ENCODE measurements around the gene KRTAP10-4.

Gene KRTAP10-4

GRCh38 chr21:44612029-44612486 lies 38.5 kb downstream of the KRTAP10-4 start, which contains the start of gene KRTAP10-8:
Gene KRTAP10-8 (plus strand): TSS chr21:44612079. CDS start chr21:44612101, 22 bp downstream.
- Histone ChIP-seq H3K4me3 (ENCODE audit: low read length) (no peak within 1 kb of the TSS), H3K36me3 (ENCODE audit: insufficient read depth, low read length) (no peaks in the 10 kb centered on the region), H3K4me1 (ENCODE audit: control insufficient read depth, insufficient read depth, low read length) (no peaks in the 10 kb centered on the region), H3K9me3 (replicated peaks; ENCODE audit: low read length) (peaks cover 3% of the 10 kb centered on the region), H3K4me2 (ENCODE audit: low read length) (no peak within 1 kb of the TSS), H3K9ac (ENCODE audit: low read depth, low read length) (no peak within 1 kb of the TSS), H3K27me3 (ENCODE audit: control insufficient read depth, insufficient read depth, low read length) (peaks cover 22% of the 10 kb centered on the region)

GRCh38 chr21:44612669-44613229 lies 39.2 kb downstream of the KRTAP10-4 start:
- Histone ChIP-seq H3K4me3 (ENCODE audit: low read length) (no peak overlapping the region), H3K27me3 (ENCODE audit: control insufficient read depth, insufficient read depth, low read length) (peaks cover 28% of the 10 kb centered on the region), H3K9ac (ENCODE audit: low read depth, low read length) (no peak overlapping the region), H3K4me1 (ENCODE audit: control insufficient read depth, insufficient read depth, low read length) (no peaks in the 10 kb centered on the region), H3K36me3 (ENCODE audit: insufficient read depth, low read length) (no peaks in the 10 kb centered on the region), H3K4me2 (ENCODE audit: low read length) (no peak overlapping the region), H3K9me3 (replicated peaks; ENCODE audit: low read length) (peaks cover 3% of the 10 kb centered on the region)

GRCh38 chr21:44613386-44614155 lies 40.0 kb downstream of the KRTAP10-4 start:
- H3K9me3 ChIP-seq (replicated peaks; ENCODE audit: low read length): peaks cover 3% of the 10 kb centered on the region
- no peaks in the 10 kb centered on the region for H3K36me3 ChIP-seq (ENCODE audit: insufficient read depth, low read length)
- no peaks in the 10 kb centered on the region for H3K4me1 ChIP-seq (ENCODE audit: control insufficient read depth, insufficient read depth, low read length)
- peaks cover 32% of the 10 kb centered on the region for H3K27me3 ChIP-seq (ENCODE audit: control insufficient read depth, insufficient read depth, low read length)
- no peak overlapping the region for H3K9ac ChIP-seq (ENCODE audit: low read depth, low read length)
- H3K4me3 ChIP-seq (ENCODE audit: low read length): no peak overlapping the region
- no peak overlapping the region for H3K4me2 ChIP-seq (ENCODE audit: low read length)

- Histone ChIP-seq H3K9ac (ENCODE audit: low read depth, low read length) (no peak overlapping the region), H3K27me3 (ENCODE audit: control insufficient read depth, insufficient read depth, low read length) (peaks cover 29% of the 10 kb centered on the region), H3K36me3 (ENCODE audit: insufficient read depth, low read length) (no peaks in the 10 kb centered on the region), H3K4me2 (ENCODE audit: low read length) (no peak overlapping the region), H3K4me3 (ENCODE audit: low read length) (no peak overlapping the region), H3K4me1 (ENCODE audit: control insufficient read depth, insufficient read depth, low read length) (no peaks in the 10 kb centered on the region), H3K9me3 (replicated peaks; ENCODE audit: low read length) (peaks cover 3% of the 10 kb centered on the region)
These were observed 40.7 kb downstream of the KRTAP10-4 start for GRCh38 chr21:44614161-44614631.

GRCh38 chr21:44614961-44615391 lies 41.4 kb downstream of the KRTAP10-4 start:
- H3K36me3 ChIP-seq (ENCODE audit: insufficient read depth, low read length): no peaks in the 10 kb centered on the region
- H3K4me2 ChIP-seq (ENCODE audit: low read length): no peak overlapping the region
- no peaks in the 10 kb centered on the region for H3K4me1 ChIP-seq (ENCODE audit: control insufficient read depth, insufficient read depth, low read length)
- H3K9me3 ChIP-seq (replicated peaks; ENCODE audit: low read length): peaks cover 3% of the 10 kb centered on the region
- peaks cover 29% of the 10 kb centered on the region for H3K27me3 ChIP-seq (ENCODE audit: control insufficient read depth, insufficient read depth, low read length)
- no peak overlapping the region for H3K4me3 ChIP-seq (ENCODE audit: low read length)
- no peak overlapping the region for H3K9ac ChIP-seq (ENCODE audit: low read depth, low read length)

- Histone ChIP-seq H3K4me3 (ENCODE audit: low read length) (no peak overlapping the region), H3K9me3 (replicated peaks; ENCODE audit: low read length) (peaks cover 3% of the 10 kb centered on the region), H3K4me2 (ENCODE audit: low read length) (no peak overlapping the region), H3K27me3 (ENCODE audit: control insufficient read depth, insufficient read depth, low read length) (peaks cover 29% of the 10 kb centered on the region), H3K36me3 (ENCODE audit: insufficient read depth, low read length) (no peaks in the 10 kb centered on the region), H3K4me1 (ENCODE audit: control insufficient read depth, insufficient read depth, low read length) (no peaks in the 10 kb centered on the region), H3K9ac (ENCODE audit: low read depth, low read length) (no peak overlapping the region)
These were observed 41.9 kb downstream of the KRTAP10-4 start for GRCh38 chr21:44615466-44615865.

GRCh38 chr21:44615911-44616590 lies 42.5 kb downstream of the KRTAP10-4 start:
- Histone ChIP-seq H3K4me3 (ENCODE audit: low read length) (no peak overlapping the region), H3K27me3 (ENCODE audit: control insufficient read depth, insufficient read depth, low read length) (peaks cover 29% of the 10 kb centered on the region), H3K4me1 (ENCODE audit: control insufficient read depth, insufficient read depth, low read length) (no peaks in the 10 kb centered on the region), H3K9me3 (replicated peaks; ENCODE audit: low read length) (peaks cover 3% of the 10 kb centered on the region), H3K9ac (ENCODE audit: low read depth, low read length) (no peak overlapping the region), H3K36me3 (ENCODE audit: insufficient read depth, low read length) (no peaks in the 10 kb centered on the region), H3K4me2 (ENCODE audit: low read length) (no peak overlapping the region)

- Histone ChIP-seq H3K9me3 (replicated peaks; ENCODE audit: low read length) (peaks cover 2% of the 10 kb centered on the region), H3K4me2 (ENCODE audit: low read length) (no peak overlapping the region), H3K36me3 (ENCODE audit: insufficient read depth, low read length) (no peaks in the 10 kb centered on the region), H3K27me3 (ENCODE audit: control insufficient read depth, insufficient read depth, low read length) (peaks cover 28% of the 10 kb centered on the region), H3K4me3 (ENCODE audit: low read length) (no peak overlapping the region), H3K4me1 (ENCODE audit: control insufficient read depth, insufficient read depth, low read length) (no peaks in the 10 kb centered on the region), H3K9ac (ENCODE audit: low read depth, low read length) (no peak overlapping the region)
These were observed 43.0 kb downstream of the KRTAP10-4 start for GRCh38 chr21:44616591-44616926.

- Histone ChIP-seq H3K36me3 (ENCODE audit: insufficient read depth, low read length) (no peaks in the 10 kb centered on the region), H3K9me3 (replicated peaks; ENCODE audit: low read length) (no peaks in the 10 kb centered on the region), H3K4me2 (ENCODE audit: low read length) (no peak overlapping the region), H3K27me3 (ENCODE audit: control insufficient read depth, insufficient read depth, low read length) (peaks cover 24% of the 10 kb centered on the region), H3K4me1 (ENCODE audit: control insufficient read depth, insufficient read depth, low read length) (no peaks in the 10 kb centered on the region), H3K4me3 (ENCODE audit: low read length) (no peak overlapping the region), H3K9ac (ENCODE audit: low read depth, low read length) (no peak overlapping the region)
These were observed 43.6 kb downstream of the KRTAP10-4 start for GRCh38 chr21:44617071-44617501.

- H3K4me3 ChIP-seq (ENCODE audit: low read length): no peak overlapping the region
- no peak overlapping the region for H3K9ac ChIP-seq (ENCODE audit: low read depth, low read length)
- H3K4me1 ChIP-seq (ENCODE audit: control insufficient read depth, insufficient read depth, low read length): no peaks in the 10 kb centered on the region
- H3K9me3 ChIP-seq (replicated peaks; ENCODE audit: low read length): peaks cover 6% of the 10 kb centered on the region
- no peak overlapping the region for H3K4me2 ChIP-seq (ENCODE audit: low read length)
- peaks cover 24% of the 10 kb centered on the region for H3K27me3 ChIP-seq (ENCODE audit: control insufficient read depth, insufficient read depth, low read length)
- no peaks in the 10 kb centered on the region for H3K36me3 ChIP-seq (ENCODE audit: insufficient read depth, low read length)
These were observed 45.0 kb downstream of the KRTAP10-4 start for GRCh38 chr21:44618504-44618903.

GRCh38 chr21:44618909-44619308 lies 45.4 kb downstream of the KRTAP10-4 start:
- Histone ChIP-seq H3K9me3 (replicated peaks; ENCODE audit: low read length) (peaks cover 6% of the 10 kb centered on the region), H3K27me3 (ENCODE audit: control insufficient read depth, insufficient read depth, low read length) (peaks cover 24% of the 10 kb centered on the region), H3K4me3 (ENCODE audit: low read length) (no peak overlapping the region), H3K9ac (ENCODE audit: low read depth, low read length) (no peak overlapping the region), H3K4me2 (ENCODE audit: low read length) (no peak overlapping the region), H3K4me1 (ENCODE audit: control insufficient read depth, insufficient read depth, low read length) (no peaks in the 10 kb centered on the region), H3K36me3 (ENCODE audit: insufficient read depth, low read length) (no peaks in the 10 kb centered on the region)

All from skeletal muscle satellite cell (primary cell).